ENCODE measurements around the gene ZNF195.

DNA sequence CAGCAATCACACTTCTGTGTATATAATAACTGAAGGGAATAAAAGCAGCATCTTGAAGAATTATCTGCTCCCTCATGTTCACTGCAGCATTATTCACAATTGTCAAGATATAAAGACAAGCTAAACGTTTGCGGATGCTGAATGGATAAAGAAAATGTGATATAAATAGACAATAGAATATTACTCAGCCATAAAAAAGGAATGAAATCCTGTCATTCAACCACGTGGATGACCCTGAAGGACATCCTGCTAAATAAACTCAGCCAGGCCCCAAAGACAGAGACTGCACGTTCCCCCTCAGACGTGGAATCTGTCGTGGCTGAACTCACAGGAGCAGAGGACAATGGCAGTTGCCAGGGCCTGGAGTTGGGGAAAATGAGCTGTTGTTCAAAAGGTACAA, 9.6 kb downstream of the ZNF195 start:
- no peak for TF ChIP-seq TAF1 (IDR thresholded peaks at IDR 0.05; ENCODE audit: borderline replicate concordance, insufficient read depth, low read length)
- TF ChIP-seq, protein P1, sequence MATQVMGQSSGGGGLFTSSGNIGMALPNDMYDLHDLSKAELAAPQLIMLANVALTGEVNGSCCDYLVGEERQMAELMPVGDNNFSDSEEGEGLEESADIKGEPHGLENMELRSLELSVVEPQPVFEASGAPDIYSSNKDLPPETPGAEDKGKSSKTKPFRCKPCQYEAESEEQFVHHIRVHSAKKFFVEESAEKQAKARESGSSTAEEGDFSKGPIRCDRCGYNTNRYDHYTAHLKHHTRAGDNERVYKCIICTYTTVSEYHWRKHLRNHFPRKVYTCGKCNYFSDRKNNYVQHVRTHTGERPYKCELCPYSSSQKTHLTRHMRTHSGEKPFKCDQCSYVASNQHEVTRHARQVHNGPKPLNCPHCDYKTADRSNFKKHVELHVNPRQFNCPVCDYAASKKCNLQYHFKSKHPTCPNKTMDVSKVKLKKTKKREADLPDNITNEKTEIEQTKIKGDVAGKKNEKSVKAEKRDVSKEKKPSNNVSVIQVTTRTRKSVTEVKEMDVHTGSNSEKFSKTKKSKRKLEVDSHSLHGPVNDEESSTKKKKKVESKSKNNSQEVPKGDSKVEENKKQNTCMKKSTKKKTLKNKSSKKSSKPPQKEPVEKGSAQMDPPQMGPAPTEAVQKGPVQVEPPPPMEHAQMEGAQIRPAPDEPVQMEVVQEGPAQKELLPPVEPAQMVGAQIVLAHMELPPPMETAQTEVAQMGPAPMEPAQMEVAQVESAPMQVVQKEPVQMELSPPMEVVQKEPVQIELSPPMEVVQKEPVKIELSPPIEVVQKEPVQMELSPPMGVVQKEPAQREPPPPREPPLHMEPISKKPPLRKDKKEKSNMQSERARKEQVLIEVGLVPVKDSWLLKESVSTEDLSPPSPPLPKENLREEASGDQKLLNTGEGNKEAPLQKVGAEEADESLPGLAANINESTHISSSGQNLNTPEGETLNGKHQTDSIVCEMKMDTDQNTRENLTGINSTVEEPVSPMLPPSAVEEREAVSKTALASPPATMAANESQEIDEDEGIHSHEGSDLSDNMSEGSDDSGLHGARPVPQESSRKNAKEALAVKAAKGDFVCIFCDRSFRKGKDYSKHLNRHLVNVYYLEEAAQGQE (IDR thresholded peaks at IDR 0.05; ENCODE audit: insufficient read depth in 1 of 2, low read depth in 2 of 2, low read length in 2 of 2), result no peak
- no peak for TF ChIP-seq POLR2AphosphoS5 (IDR thresholded peaks at IDR 0.05; ENCODE audit: low read depth, low read length)
- no peak for TF ChIP-seq SIN3A (IDR thresholded peaks at IDR 0.05; ENCODE audit: borderline replicate concordance, insufficient read depth, low read length)
